Measurements from ENCODE around the gene RECK.
"Not testable (repeated sequence)": the region's sequence is repeated elsewhere in the genome, so short reads cannot be mapped to it uniquely, and the experiment has no call there.

The RECK gene

GRCh38 chr9:36158917-36159316 is 122.2 kb downstream of the RECK start:
- TF ChIP-seq CTCF (IDR thresholded peaks at IDR 0.05; ENCODE audit: low read depth, low read length, missing control alignments): no peak
- DNase-seq (ENCODE audit: extremely low read depth, low read depth): no peak

DNA sequence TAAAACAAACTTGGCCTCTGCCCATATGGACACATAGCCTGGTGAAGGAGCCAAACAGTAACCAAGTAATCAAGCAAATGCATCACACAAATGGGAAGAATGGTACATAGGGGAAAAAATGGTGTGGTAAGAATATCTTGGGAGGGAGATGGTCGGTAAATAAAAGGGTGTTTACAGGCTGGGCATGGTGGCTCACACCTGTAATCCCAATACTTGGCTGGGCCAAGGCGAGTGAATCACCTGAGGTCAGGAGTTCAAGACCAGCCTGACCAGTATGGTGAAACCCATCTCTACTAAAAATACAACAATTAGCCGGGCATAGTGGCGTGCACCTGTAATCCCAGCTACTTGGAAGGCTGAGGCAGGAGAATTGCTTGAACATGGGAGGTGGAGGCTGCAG is 122.8 kb downstream of the RECK start:
- H3K4me3 ChIP-seq (replicated peaks; ENCODE audit: low read depth, low read length); DNase-seq (ENCODE audit: extremely low read depth, low read depth): not testable (repeated sequence)

More at GRCh38 chr9:36158917-36159316, 122.2 kb downstream of the RECK start:
- no peak overlapping the region for H3K4me3 ChIP-seq (replicated peaks; ENCODE audit: low read depth, low read length)

- DNase-seq (ENCODE audit: extremely low read depth, low read depth); H3K4me3 ChIP-seq (replicated peaks; ENCODE audit: low read depth, low read length): not testable (repeated sequence)
Observed at GRCh38 chr9:36160126-36160525, 123.4 kb downstream of the RECK start.

GRCh38 chr9:36161187-36161586 is 124.5 kb downstream of the RECK start:
- DNase-seq (ENCODE audit: extremely low read depth, low read depth): no peak
- no peak overlapping the region for H3K4me3 ChIP-seq (replicated peaks; ENCODE audit: low read depth, low read length)
- no peak for TF ChIP-seq CTCF (IDR thresholded peaks at IDR 0.05; ENCODE audit: low read depth, low read length, missing control alignments)

DNA sequence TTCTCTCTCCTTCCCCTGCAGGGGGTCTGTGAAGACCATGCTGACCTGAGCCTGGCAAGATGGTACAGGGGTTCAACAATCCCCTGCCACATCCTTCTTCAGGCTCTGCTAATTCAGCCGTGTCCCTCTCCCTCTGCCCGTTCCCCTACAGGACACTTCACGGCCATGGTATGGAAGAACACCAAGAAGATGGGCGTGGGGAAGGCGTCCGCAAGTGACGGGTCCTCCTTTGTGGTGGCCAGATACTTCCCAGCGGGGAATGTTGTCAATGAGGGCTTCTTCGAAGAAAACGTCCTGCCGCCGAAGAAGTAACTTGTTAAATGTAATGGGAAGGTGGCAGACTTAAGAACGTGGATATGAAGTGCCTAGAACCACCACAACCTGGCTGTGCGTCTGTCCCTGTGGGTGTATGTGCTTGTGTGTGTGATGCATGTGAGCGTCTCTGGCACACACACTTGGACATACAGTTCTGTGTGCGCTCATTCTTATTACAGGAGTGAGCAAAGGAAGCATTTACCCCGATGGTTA is 125.6 kb downstream of the RECK start:
- no peak overlapping the region for H3K4me3 ChIP-seq (replicated peaks; ENCODE audit: low read depth, low read length)
- TF ChIP-seq CTCF (IDR thresholded peaks at IDR 0.05; ENCODE audit: low read depth, low read length, missing control alignments): no peak
- no peak for DNase-seq (ENCODE audit: extremely low read depth, low read depth)

- no peak overlapping the region for H3K4me3 ChIP-seq (replicated peaks; ENCODE audit: low read depth, low read length)
- DNase-seq (ENCODE audit: extremely low read depth, low read depth): peak; percentile 33
- TF ChIP-seq CTCF (IDR thresholded peaks at IDR 0.05; ENCODE audit: low read depth, low read length, missing control alignments): no peak
Observed at GRCh38 chr9:36163049-36163785, 126.5 kb downstream of the RECK start.

GRCh38 chr9:36163786-36164170 is 127.1 kb downstream of the RECK start:
- no peak for TF ChIP-seq CTCF (IDR thresholded peaks at IDR 0.05; ENCODE audit: low read depth, low read length, missing control alignments)
- no peak for DNase-seq (ENCODE audit: extremely low read depth, low read depth)

GRCh38 chr9:36164372-36164771 is 127.7 kb downstream of the RECK start:
- no peak for DNase-seq (ENCODE audit: extremely low read depth, low read depth)
- no peak for TF ChIP-seq CTCF (IDR thresholded peaks at IDR 0.05; ENCODE audit: low read depth, low read length, missing control alignments)
- H3K4me3 ChIP-seq (replicated peaks; ENCODE audit: low read depth, low read length): no peak overlapping the region

More at GRCh38 chr9:36163786-36164170, 127.1 kb downstream of the RECK start:
- no peak overlapping the region for H3K4me3 ChIP-seq (replicated peaks; ENCODE audit: low read depth, low read length)
